Measurements from ENCODE around the gene DRAP1.
A peak's percentile ranks its signal among the peaks of the same experiment; 100 is the strongest.
"Not testable (repeated sequence)": the region's sequence is repeated elsewhere in the genome, so short reads cannot be mapped to it uniquely, and the experiment has no call there.

DRAP1 gene

GRCh38 chr11:65886826-65887722 is 32.2 kb upstream of the DRAP1 start:
- DNase-seq (ENCODE audit: low read depth): no peak

- peak; percentile 59 for DNase-seq (ENCODE audit: low read depth)
Observed at GRCh38 chr11:65887723-65888162, 31.5 kb upstream of the DRAP1 start.

GRCh38 chr11:65888163-65888814 is 30.9 kb upstream of the DRAP1 start, which contains the start of gene FIBP:
Gene FIBP (minus strand): TSS chr11:65888471. CDS start chr11:65888418, 53 bp downstream.
- peak; percentile 98 for DNase-seq (ENCODE audit: low read depth)

- DNase-seq (ENCODE audit: low read depth): peak; percentile 96
Observed at GRCh38 chr11:65890324-65891218, 28.7 kb upstream of the DRAP1 start, which contains the start of gene CCDC85B. Gene CCDC85B (plus strand): TSS chr11:65890673. CDS start chr11:65890784, 111 bp downstream.

- DNase-seq (ENCODE audit: low read depth): peak; percentile 28
Observed at GRCh38 chr11:65891219-65892136, 27.7 kb upstream of the DRAP1 start.

GRCh38 chr11:65892137-65892540 is 27.1 kb upstream of the DRAP1 start:
- DNase-seq (ENCODE audit: low read depth): not testable (repeated sequence)

- no peak for DNase-seq (ENCODE audit: low read depth)
Observed at GRCh38 chr11:65892661-65893317, 26.4 kb upstream of the DRAP1 start.

GRCh38 chr11:65894034-65894591 is 25.1 kb upstream of the DRAP1 start:
- no peak for DNase-seq (ENCODE audit: low read depth)

GRCh38 chr11:65895482-65895981 is 23.7 kb upstream of the DRAP1 start:
- no peak for DNase-seq (ENCODE audit: low read depth)

GRCh38 chr11:65896034-65896999 is 22.9 kb upstream of the DRAP1 start:
- DNase-seq (ENCODE audit: low read depth): no peak

- peak; percentile 38 for DNase-seq (ENCODE audit: low read depth)
Observed at GRCh38 chr11:65897020-65897471, 22.2 kb upstream of the DRAP1 start.

GRCh38 chr11:65898656-65899355 is 20.4 kb upstream of the DRAP1 start:
- DNase-seq (ENCODE audit: low read depth): peak; percentile 42

- peak; percentile 78 for DNase-seq (ENCODE audit: low read depth)
Observed at GRCh38 chr11:65899356-65900124, 19.7 kb upstream of the DRAP1 start.

GRCh38 chr11:65900125-65900898 is 18.9 kb upstream of the DRAP1 start, which contains the start of gene FOSL1:
Gene FOSL1 (minus strand): TSS chr11:65900388. CDS start chr11:65900339, 49 bp downstream.
- DNase-seq (ENCODE audit: low read depth): peak; percentile 98

GRCh38 chr11:65900899-65901180 is 18.4 kb upstream of the DRAP1 start:
- DNase-seq (ENCODE audit: low read depth): no peak

GRCh38 chr11:65903068-65903481 is 16.2 kb upstream of the DRAP1 start:
- peak; percentile 74 for DNase-seq (ENCODE audit: low read depth)

Data from iris pigment epithelial cell (primary cell).